HT-29 (cell line): ENCODE results near the gene SCRN3. TPM values are rescaled to one million over a fixed set of nuclear protein-coding genes. Genes with fewer than 3 reads are reported as not detected.
"Not testable (repeated sequence)": the region's sequence is repeated elsewhere in the genome, so short reads cannot be mapped to it uniquely, and the experiment has no call there.

Experiments used
- DNase-seq: peaks from one replicate; pipeline ENCODE4 v3.0.0-alpha.2; 2015; ENCODE audit warnings: low spot score
- total RNA-seq: library from RNA; depleted of rRNA; stranded (reverse); fragments of >200 nt; shearing (Covaris generic); gene quantifications from 2 replicates; pipeline ENCODE4 v1.2.3, GENCODE V29; 2014; rRNA removed

Gene SCRN3
- 3.2 and 12.0 TPM in 2 replicates for total RNA-seq

- peak; percentile 81 for DNase-seq
Measured at GRCh38 chr2:174395284-174395968, at the start of gene SCRN3. TSS of gene SCRN3 (plus strand) at chr2:174395730. CDS start at chr2:174398284, 2,554 bp downstream.

GRCh38 chr2:174350018-174350417 lies 45.5 kb upstream of the SCRN3 start:
- peak; percentile 42 for DNase-seq

GRCh38 chr2:174350593-174351181 lies 44.8 kb upstream of the SCRN3 start:
- DNase-seq = no peak

DNA sequence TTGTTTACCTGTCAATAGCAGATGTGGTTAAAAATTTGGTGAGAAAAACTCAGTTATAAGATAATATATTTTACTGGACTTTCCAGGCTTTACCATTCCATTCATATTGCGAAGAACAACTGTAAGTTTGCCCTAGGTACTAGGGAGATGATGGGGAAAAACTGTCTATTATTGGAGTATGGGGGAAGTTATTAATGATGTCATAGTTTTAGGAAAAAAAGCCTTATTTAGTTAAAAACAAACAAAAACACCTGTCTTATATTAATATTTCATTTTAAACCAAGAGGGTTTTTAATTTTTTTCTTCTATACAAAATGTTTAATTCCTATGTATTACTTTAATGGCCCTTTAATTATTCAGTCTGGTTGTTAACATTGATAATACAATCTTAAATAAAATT lies 42.5 kb upstream of the SCRN3 start:
- DNase-seq = no peak

DNA sequence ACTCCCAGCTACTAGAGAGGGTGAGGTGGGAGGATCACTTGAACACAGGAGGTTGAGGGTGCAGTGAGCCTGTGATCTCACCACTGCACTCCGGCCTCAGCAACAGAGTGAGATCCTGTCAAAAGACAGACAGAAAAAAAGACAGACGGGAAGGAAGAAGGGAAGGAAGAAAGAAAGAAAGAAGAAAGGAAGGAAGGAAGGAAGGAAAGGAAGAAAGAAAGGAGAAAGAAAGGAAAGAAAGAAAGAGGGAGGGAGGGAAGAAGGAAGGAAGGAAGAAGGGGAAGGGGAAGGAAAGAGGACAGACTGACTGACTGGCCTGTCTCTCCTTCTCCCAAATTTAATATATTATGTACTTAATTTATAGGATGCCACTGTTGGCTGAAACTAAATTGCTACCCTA lies 39.2 kb upstream of the SCRN3 start:
- DNase-seq = no peak

DNA sequence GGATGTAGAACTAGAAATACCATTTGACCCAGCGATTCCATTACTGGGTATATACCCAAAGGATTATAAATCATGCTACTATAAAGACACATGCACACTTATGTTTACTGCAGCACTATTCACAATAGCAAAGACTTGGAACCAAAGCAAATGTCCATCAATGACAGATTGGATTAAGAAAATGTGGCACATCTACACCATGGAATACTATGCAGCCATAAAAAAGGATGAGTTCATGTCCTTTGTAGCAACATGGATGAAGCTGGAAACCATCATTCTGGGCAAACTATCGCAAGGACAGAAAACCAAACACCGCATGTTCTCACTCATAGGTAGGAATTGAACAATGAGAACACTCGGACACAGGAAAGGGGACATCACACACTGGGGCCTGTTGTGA lies 35.9 kb upstream of the SCRN3 start:
- not testable (repeated sequence) for DNase-seq

DNA sequence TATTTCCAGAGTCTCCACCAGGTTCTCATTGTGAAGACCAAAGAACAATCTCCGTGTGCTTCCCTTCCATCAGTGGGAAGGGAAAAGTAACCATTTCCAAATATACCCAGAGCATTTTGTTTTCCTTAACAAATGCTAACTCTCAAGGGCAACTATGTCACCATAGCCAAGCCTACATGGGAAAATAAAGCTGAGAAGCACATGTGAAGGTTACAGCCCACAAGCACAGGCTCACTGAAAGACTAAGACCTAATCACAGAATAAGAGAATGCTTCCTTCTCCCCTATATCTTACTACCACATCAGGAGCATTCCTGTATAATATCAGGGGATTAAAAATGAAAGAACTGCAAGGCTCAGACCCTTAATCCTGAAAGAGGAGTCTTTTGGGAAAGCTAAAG lies 32.6 kb upstream of the SCRN3 start:
- DNase-seq = no peak

DNA sequence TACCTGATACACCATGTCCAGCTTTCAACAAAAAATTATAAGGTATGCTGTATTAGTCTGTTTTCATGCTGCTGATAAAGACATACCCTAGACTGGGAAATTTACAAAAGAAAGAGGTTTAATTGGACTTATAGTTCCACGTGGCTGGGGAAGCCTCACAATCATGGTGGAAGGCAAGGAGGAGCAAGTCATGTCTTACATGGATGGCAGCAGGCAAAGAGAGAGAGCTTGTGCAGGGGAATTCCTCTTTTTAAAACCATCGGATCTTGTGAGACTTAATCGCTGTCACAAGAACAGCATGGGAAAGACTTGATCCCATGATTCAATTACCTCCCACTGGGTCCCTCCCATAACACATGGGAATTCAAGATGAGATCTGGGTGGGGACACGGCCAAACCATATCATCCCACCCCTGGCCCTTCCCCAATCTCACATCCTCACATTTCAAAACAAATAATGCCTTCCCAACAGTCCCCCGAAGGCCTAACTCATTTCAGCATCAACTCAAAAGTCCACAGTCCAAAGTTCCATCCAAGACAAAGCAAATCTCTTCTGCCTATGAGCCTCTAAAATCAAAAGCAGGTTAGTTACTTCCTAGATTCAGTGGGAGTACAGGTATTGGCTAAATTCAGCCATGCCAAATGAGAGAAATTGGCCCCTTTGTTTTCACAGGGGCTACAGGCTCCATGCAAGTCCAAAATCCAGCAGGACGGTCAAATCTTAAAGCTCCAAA lies 31.9 kb upstream of the SCRN3 start:
- DNase-seq = not testable (repeated sequence)

- DNase-seq = no peak
Measured at GRCh38 chr2:174364628-174365027, 30.9 kb upstream of the SCRN3 start.

- no peak for DNase-seq
Measured at GRCh38 chr2:174365571-174365970, 30.0 kb upstream of the SCRN3 start.

- no peak for DNase-seq
Measured at GRCh38 chr2:174368691-174369090, 26.8 kb upstream of the SCRN3 start.

GRCh38 chr2:174376967-174377366 lies 18.6 kb upstream of the SCRN3 start:
- no peak for DNase-seq

- DNase-seq = no peak
Measured at GRCh38 chr2:174383796-174384195, 11.7 kb upstream of the SCRN3 start.

DNA sequence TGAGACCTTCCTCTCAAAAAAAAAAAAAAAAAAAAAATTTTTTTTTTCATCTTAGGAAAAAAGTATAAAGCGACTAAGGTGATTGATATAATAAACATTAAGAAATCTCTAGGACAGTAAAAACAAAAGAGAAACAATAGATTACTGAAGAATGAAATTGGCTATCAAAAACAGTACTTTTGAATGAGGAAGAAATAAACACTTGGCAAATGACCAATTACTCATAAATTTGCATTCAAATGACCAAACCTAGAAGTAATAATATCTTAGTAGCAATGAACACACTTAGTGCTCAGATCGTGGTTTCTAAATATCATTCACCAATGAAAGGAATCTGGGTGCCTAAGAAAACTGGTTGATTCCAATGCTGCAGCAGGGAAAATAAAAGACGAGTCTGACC lies 10.3 kb upstream of the SCRN3 start:
- no peak for DNase-seq

- DNase-seq = not testable (repeated sequence)
Measured at GRCh38 chr2:174388706-174389105, 6.8 kb upstream of the SCRN3 start.

GRCh38 chr2:174389542-174389941 lies 6.0 kb upstream of the SCRN3 start:
- DNase-seq = no peak

DNA sequence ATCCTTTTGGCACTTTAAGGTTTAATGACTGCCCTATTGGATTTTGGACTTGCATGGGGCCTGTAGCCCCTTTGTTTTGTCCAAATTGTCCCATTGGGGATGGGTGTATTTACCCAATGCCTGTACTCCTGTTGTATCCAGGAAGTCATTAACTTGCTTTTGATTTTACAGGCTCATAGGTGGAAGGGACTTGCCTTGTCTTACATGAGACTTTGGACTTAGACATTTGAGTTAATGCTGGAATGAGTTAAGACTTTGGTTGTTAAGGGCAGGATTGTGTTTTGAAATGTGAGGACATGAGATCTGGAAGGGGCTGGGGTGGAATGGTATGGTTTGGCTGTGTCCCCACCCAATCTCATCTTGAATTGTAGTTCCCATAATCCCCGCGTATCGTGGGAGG lies 5.2 kb upstream of the SCRN3 start:
- DNase-seq = not testable (repeated sequence)

DNA sequence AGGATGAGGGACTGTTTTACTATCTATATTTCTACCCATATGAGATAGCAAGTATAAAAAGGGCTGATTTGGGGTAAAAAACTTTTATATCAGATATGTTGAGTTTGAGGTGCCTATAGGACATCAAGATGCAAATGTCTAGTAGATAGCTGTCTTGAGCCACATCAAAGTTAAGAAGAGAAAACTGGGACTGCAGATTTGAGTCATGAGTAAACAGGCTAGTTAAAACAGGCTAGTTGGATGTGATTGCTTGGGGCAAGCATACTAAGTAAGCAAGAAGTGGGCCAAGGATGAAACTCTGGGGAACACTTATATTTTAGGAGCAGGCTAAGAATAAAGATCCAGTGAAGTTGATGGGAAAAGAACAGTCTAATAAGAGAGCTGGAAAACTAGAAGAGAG lies 2.8 kb upstream of the SCRN3 start:
- DNase-seq = no peak

DNA sequence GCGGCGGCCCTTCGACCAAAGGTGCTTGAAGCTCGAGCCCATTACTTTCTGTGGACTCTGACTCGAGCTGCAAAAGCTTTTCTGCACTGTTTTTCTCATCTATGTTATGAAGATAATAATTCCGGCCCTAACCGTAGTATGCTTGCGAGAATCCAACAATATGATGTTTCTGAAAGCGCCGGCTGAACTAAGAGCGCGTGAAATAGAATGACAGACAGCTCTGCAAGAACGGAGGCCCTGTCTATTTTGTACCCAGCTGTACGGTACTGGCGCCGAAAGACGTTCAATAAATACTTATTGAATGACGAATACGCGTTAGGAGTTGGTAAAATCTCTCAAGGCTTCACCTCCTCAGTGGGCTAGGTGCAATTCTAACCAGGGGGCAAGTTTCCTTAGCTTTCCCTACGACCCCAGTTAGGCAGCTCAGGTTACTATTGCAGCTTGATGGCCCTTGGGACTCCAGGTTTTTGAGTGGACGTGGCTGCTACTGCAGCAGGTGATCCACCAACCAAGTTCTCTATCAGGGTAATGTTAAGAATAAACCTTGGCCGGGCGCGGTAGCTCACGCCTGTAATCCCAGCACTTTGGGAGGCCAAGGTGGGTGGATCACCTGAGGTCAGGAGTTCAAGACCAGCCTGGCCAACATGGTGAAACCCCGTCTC lies 570 bp downstream of the SCRN3 start:
- peak; percentile 54 for DNase-seq

- DNase-seq = no peak
Measured at GRCh38 chr2:174397773-174398172, 2.2 kb downstream of the SCRN3 start.

GRCh38 chr2:174399171-174399570 lies 3.6 kb downstream of the SCRN3 start:
- no peak for DNase-seq

DNA sequence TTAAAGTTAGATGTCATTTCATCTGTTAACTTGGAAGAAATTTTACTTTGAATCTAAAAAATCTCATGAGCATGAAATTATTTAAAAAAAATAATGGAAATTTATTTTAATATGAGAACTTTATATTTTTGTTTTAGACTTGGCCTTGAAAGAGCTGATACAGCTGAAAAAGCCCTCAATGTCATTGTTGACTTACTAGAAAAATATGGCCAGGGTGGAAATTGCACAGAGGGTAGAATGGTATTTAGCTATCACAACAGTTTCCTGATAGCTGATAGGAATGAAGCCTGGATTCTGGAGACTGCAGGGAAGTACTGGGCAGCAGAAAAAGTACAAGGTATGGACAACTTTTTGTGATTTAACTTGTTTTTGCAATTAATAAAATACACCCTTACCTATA lies 5.3 kb downstream of the SCRN3 start:
- DNase-seq = no peak
